Memory B cell (primary cell): Measurements from ENCODE around the gene DNM3.

Experiments
- ATAC-seq: fragments of 150-1000 bp; cut with Tn5 transposase; 2 replicates; pipeline ENCODE4 v1.10.0; 2021; ENCODE audit warnings: low read depth, mild to moderate bottlenecking, moderate library complexity
- DNase-seq, 2 donors: peaks; one replicate each; pipeline ENCODE4 v3.0.0; 2022; ENCODE audit warnings: low spot score in 2 of 2
- H3K27ac Mint-ChIP-seq: one replicate; pipeline ENCODE4 v1.8.0; 2022; ENCODE audit warnings: mild to moderate bottlenecking, moderate library complexity, mixed read lengths
- H3K27me3 Mint-ChIP-seq: one replicate; pipeline ENCODE4 v1.8.0; 2022; ENCODE audit warnings: mixed read lengths
- H3K36me3 Mint-ChIP-seq: one replicate; pipeline ENCODE4 v1.8.0; 2022; ENCODE audit warnings: mild to moderate bottlenecking, mixed read lengths
- H3K4me1 Mint-ChIP-seq: one replicate; pipeline ENCODE4 v1.8.0; 2022; ENCODE audit warnings: mixed read lengths
- H3K4me3 Mint-ChIP-seq: one replicate; pipeline ENCODE4 v1.8.0; 2022; ENCODE audit warnings: mild to moderate bottlenecking, moderate library complexity, mixed read lengths
- H3K9me3 Mint-ChIP-seq: one replicate; pipeline ENCODE4 v1.8.0; 2022; ENCODE audit warnings: mixed read lengths

DNM3 gene

GRCh38 chr1:172402878-172403569 is 561.7 kb downstream of the DNM3 start:
- DNase-seq: no peak
- Mint-ChIP-seq H3K36me3 (no peaks in the 10 kb centered on the region), H3K27me3 (no peaks in the 10 kb centered on the region), H3K27ac (no peak overlapping the region), H3K4me1 (peaks cover 20% of the 10 kb centered on the region), H3K4me3 (no peak overlapping the region), H3K9me3 (no peaks in the 10 kb centered on the region)
- no peak for ATAC-seq

- ATAC-seq: no peak
- Mint-ChIP-seq H3K36me3 (no peaks in the 10 kb centered on the region), H3K27me3 (no peaks in the 10 kb centered on the region), H3K9me3 (no peaks in the 10 kb centered on the region), H3K4me3 (no peak overlapping the region), H3K4me1 (peaks cover 10% of the 10 kb centered on the region), H3K27ac (no peak overlapping the region)
- no peak for DNase-seq
Observed at GRCh38 chr1:172404121-172404520, 562.8 kb downstream of the DNM3 start.

- Mint-ChIP-seq H3K4me3 (no peak overlapping the region), H3K4me1 (no peaks in the 10 kb centered on the region), H3K27me3 (no peaks in the 10 kb centered on the region), H3K27ac (no peak overlapping the region), H3K36me3 (no peaks in the 10 kb centered on the region), H3K9me3 (no peaks in the 10 kb centered on the region)
- DNase-seq: no peak
- no peak for ATAC-seq
Observed at GRCh38 chr1:172405912-172406311, 564.6 kb downstream of the DNM3 start.

- H3K4me1 Mint-ChIP-seq: no peaks in the 10 kb centered on the region
- no peaks in the 10 kb centered on the region for H3K27me3 Mint-ChIP-seq
- H3K4me3 Mint-ChIP-seq: no peak overlapping the region
- no peaks in the 10 kb centered on the region for H3K9me3 Mint-ChIP-seq
- no peaks in the 10 kb centered on the region for H3K36me3 Mint-ChIP-seq
- no peak for ATAC-seq
- no peak overlapping the region for H3K27ac Mint-ChIP-seq
- no peak for DNase-seq
Observed at GRCh38 chr1:172406968-172407367, 565.7 kb downstream of the DNM3 start.

- no peaks in the 10 kb centered on the region for H3K4me1 Mint-ChIP-seq
- H3K4me3 Mint-ChIP-seq: no peak overlapping the region
- DNase-seq (no peak), ATAC-seq (no peak)
- H3K27ac Mint-ChIP-seq: no peak overlapping the region
- H3K36me3 Mint-ChIP-seq: peaks cover 1% of the 10 kb centered on the region
- H3K9me3 Mint-ChIP-seq: no peaks in the 10 kb centered on the region
- H3K27me3 Mint-ChIP-seq: no peaks in the 10 kb centered on the region
Observed at GRCh38 chr1:172408958-172409357, 567.7 kb downstream of the DNM3 start.

GRCh38 chr1:172410027-172410426 is 568.7 kb downstream of the DNM3 start:
- no peaks in the 10 kb centered on the region for H3K9me3 Mint-ChIP-seq
- peaks cover 3% of the 10 kb centered on the region for H3K36me3 Mint-ChIP-seq
- H3K4me1 Mint-ChIP-seq: no peaks in the 10 kb centered on the region
- ATAC-seq: no peak
- DNase-seq: no peak
- H3K27me3 Mint-ChIP-seq: no peaks in the 10 kb centered on the region
- no peak overlapping the region for H3K27ac Mint-ChIP-seq
- no peak overlapping the region for H3K4me3 Mint-ChIP-seq

- DNase-seq (no peak), ATAC-seq (no peak)
- H3K27me3 Mint-ChIP-seq: no peaks in the 10 kb centered on the region
- no peak overlapping the region for H3K4me3 Mint-ChIP-seq
- no peaks in the 10 kb centered on the region for H3K4me1 Mint-ChIP-seq
- H3K9me3 Mint-ChIP-seq: no peaks in the 10 kb centered on the region
- peaks cover 5% of the 10 kb centered on the region for H3K36me3 Mint-ChIP-seq
- no peak overlapping the region for H3K27ac Mint-ChIP-seq
Observed at GRCh38 chr1:172411791-172412338, 570.6 kb downstream of the DNM3 start.

- no peak overlapping the region for H3K4me3 Mint-ChIP-seq
- H3K4me1 Mint-ChIP-seq: no peaks in the 10 kb centered on the region
- no peak for ATAC-seq
- H3K36me3 Mint-ChIP-seq: peaks cover 5% of the 10 kb centered on the region
- no peaks in the 10 kb centered on the region for H3K9me3 Mint-ChIP-seq
- DNase-seq: no peak
- no peak overlapping the region for H3K27ac Mint-ChIP-seq
- no peaks in the 10 kb centered on the region for H3K27me3 Mint-ChIP-seq
Observed at GRCh38 chr1:172414331-172414730, 573.0 kb downstream of the DNM3 start.

- Mint-ChIP-seq H3K4me3 (no peak overlapping the region), H3K27ac (no peak overlapping the region), H3K36me3 (peaks cover 5% of the 10 kb centered on the region), H3K9me3 (no peaks in the 10 kb centered on the region), H3K4me1 (no peaks in the 10 kb centered on the region), H3K27me3 (no peaks in the 10 kb centered on the region)
- ATAC-seq (no peak), DNase-seq (no peak)
Observed at GRCh38 chr1:172416496-172417035, 575.3 kb downstream of the DNM3 start.

- no peak for ATAC-seq
- Mint-ChIP-seq H3K27me3 (no peaks in the 10 kb centered on the region), H3K36me3 (peaks cover 5% of the 10 kb centered on the region), H3K4me3 (no peak overlapping the region), H3K27ac (no peak overlapping the region), H3K9me3 (no peaks in the 10 kb centered on the region), H3K4me1 (no peaks in the 10 kb centered on the region)
- DNase-seq: no peak
Observed at GRCh38 chr1:172417557-172417956, 576.3 kb downstream of the DNM3 start.

GRCh38 chr1:172420385-172420784 is 579.1 kb downstream of the DNM3 start, which contains the start of gene C1orf105:
C1orf105 (plus strand) TSS chr1:172420685; CDS start chr1:172420886, 201 bp downstream.
- Mint-ChIP-seq H3K4me3 (no peak within 1 kb of the TSS), H3K36me3 (peaks cover 2% of the 10 kb centered on the region), H3K4me1 (peaks cover 2% of the 10 kb centered on the region), H3K27me3 (no peaks in the 10 kb centered on the region), H3K9me3 (no peaks in the 10 kb centered on the region), H3K27ac (no peak within 1 kb of the TSS)
- ATAC-seq (no peak), DNase-seq (no peak)

GRCh38 chr1:172421974-172422604 is 580.8 kb downstream of the DNM3 start:
- DNase-seq (no peak), ATAC-seq (no peak)
- Mint-ChIP-seq H3K27ac (no peak overlapping the region), H3K27me3 (no peaks in the 10 kb centered on the region), H3K36me3 (no peaks in the 10 kb centered on the region), H3K4me1 (peaks cover 2% of the 10 kb centered on the region), H3K9me3 (no peaks in the 10 kb centered on the region), H3K4me3 (no peak overlapping the region)

- H3K36me3 Mint-ChIP-seq: no peaks in the 10 kb centered on the region
- DNase-seq: no peak
- H3K4me1 Mint-ChIP-seq: peaks cover 2% of the 10 kb centered on the region
- H3K27ac Mint-ChIP-seq: no peak overlapping the region
- no peak overlapping the region for H3K4me3 Mint-ChIP-seq
- no peaks in the 10 kb centered on the region for H3K27me3 Mint-ChIP-seq
- no peaks in the 10 kb centered on the region for H3K9me3 Mint-ChIP-seq
- ATAC-seq: no peak
Observed at GRCh38 chr1:172423336-172423735, 582.0 kb downstream of the DNM3 start.

GRCh38 chr1:172425339-172425738 is 584.0 kb downstream of the DNM3 start:
- no peaks in the 10 kb centered on the region for H3K9me3 Mint-ChIP-seq
- DNase-seq: no peak
- no peaks in the 10 kb centered on the region for H3K36me3 Mint-ChIP-seq
- H3K27ac Mint-ChIP-seq: no peak overlapping the region
- no peak for ATAC-seq
- no peak overlapping the region for H3K4me3 Mint-ChIP-seq
- no peaks in the 10 kb centered on the region for H3K27me3 Mint-ChIP-seq
- peaks cover 2% of the 10 kb centered on the region for H3K4me1 Mint-ChIP-seq
